Epithelial cell of esophagus (primary cell): ENCODE data around the gene SIRT6.

Source experiments
- DNase-seq: peaks from one replicate; pipeline ENCODE4 v3.0.0; 2010; ENCODE audit warnings: low read depth
- H3K4me3 ChIP-seq: 2 replicates; pipeline ENCODE4 v1.5.1; 2011; ENCODE audit warnings: mild to moderate bottlenecking, low read length, control low read depth
- CTCF ChIP-seq: IDR thresholded peaks from 2 replicates; pipeline ENCODE4 v1.5.1; 2011; ENCODE audit warnings: low read depth, mild to moderate bottlenecking, low read length, control low read depth, inconsistent platforms; ENCODE audit not compliant: insufficient read depth; ENCODE audit errors: missing control alignments

Gene SIRT6

DNA sequence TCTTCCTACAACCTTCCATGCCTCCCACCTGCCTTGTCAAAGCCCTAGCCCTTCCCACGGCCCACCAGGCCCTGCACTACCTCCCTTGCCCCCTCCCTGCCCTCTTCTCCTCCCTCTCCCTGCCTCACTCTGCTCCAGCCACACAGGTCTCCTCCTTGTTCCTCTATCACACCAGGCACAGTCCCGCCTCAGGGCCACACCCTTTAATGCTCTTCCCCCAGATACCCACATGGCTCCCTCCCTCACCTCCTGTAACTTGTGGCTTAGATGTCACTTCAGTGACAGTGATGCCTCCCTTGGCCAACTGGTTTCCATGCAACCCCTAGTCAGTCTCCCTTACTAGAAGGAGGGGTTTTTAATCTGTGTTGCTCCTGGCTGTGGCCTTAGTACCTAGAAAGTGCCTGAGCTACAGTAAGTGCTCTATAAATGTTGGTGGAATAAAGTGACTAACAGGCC lies 1.3 kb downstream of the SIRT6 start:
- no peak overlapping the region for H3K4me3 ChIP-seq
- TF ChIP-seq CTCF, result no peak
- no peak for DNase-seq

GRCh38 chr19:4178990-4179389 lies 3.4 kb downstream of the SIRT6 start:
- H3K4me3 ChIP-seq, result no peak overlapping the region
- TF ChIP-seq CTCF, result no peak
- no peak for DNase-seq

DNA sequence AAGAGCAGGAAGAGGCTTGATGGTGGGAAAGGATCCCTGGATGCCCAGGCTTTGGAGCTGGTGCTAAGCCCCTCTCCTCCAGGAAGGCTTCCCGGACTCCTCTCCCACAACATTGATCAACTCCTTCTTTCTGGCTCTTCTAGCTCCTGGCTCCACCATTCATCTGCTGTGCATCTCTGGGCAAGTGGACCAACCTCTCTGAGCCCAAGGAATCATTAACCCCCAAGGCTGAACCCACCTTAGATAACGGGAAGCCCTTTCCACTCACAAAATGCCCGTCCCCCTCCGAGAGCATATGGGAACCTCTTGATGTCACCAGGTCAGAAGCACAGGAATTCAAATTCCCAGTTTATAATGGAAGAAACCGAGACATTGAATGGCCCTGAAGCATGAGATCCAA lies 5.2 kb downstream of the SIRT6 start:
- no peak for DNase-seq
- no peak overlapping the region for H3K4me3 ChIP-seq
- no peak for TF ChIP-seq CTCF

- no peak for TF ChIP-seq CTCF
- H3K4me3 ChIP-seq, result no peak overlapping the region
- DNase-seq, result no peak
Measured at GRCh38 chr19:4175669-4175931, 6.8 kb downstream of the SIRT6 start.

DNA sequence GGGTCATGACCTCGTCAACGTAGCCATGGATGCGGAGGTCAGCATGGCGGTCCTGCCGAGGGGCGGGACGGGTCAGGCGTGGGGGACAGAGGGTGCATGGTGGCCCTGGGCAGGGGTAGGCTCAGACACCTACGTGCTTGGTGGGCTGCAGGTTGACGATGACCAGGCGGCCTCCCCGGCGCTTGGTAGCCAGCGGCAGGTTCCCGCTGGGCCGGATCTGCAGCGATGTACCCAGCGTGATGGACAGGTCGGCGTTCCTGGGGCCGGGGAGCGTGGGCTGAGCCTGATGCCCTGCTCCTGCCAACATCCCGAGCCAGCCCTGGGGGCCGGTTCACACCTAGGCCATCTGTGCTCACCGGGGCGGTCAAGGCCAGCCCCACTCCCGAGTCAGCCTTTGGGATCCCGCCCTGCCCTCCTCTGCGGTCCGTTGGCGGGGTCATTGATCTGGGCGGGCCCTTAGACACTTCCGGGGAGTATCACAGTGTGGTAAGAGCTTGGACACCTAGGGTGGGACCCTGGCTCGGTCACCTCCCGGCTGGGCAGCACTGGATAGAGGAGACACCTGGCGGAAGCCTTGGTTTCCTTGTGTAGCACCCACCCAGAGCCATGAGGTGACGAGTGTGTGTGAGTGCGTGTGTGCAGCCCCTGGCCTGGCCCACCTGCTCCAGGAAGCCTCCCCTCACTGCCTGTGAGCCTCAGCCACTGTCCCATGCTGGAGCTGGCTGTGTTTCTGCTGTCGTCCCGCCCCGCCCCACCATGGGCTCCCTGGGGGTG lies 7.3 kb downstream of the SIRT6 start:
- no peak for DNase-seq
- no peak overlapping the region for H3K4me3 ChIP-seq
- TF ChIP-seq CTCF, result no peak

GRCh38 chr19:4174213-4174894 lies 8.0 kb downstream of the SIRT6 start:
- DNase-seq, result no peak
- no peak for TF ChIP-seq CTCF
- no peak overlapping the region for H3K4me3 ChIP-seq
